Measurements from ENCODE around the gene PPP2R5D. TPM values are rescaled to one million over a fixed set of nuclear protein-coding genes. Genes with fewer than 3 reads are reported as not detected.
"Not testable (repeated sequence)": the region's sequence is repeated elsewhere in the genome, so short reads cannot be mapped to it uniquely, and the experiment has no call there.

PPP2R5D gene
- total and polyA plus RNA-seq, 4 donors = 19.0 to 26.8 (median 21.9) TPM

DNA sequence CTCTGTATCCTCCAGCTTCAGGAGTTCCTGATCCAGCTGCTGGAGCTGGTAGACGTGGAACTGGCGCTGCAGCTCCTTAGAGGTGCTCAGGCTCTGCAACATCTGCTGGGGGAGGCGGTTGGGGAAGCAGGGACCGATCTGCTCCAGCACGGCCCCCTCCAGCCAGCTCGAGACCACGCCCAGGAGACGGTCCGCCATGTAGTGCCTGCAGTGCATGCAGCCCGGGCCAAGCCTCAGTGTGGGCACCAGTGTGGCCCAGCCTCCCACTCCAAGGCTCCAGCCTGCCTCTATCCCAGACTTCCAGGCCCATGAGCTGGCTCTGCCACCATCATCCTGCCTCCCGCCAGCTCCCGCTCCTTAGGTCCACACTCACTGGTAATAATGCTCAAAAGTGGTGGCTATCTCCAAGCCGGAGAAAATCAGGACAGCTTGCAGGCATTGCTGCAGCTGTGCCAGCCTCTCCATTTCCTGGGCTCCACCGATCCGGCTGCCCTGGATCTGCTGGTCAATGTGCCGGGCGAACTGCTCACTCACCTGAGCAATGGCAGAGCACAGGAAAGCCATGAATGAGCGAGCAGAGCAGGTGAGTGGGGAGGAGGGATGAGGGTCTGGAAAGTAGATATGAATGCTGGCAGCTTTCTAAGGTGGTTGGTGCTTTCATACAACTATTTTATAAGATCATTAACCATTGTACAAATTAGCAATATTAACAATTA, 56.3 kb downstream of the PPP2R5D start:
- WGBS, 2 donors = 93 to 95% methylated on average over 18 of the region's 18 CpGs
- H3K36me3 ChIP-seq (ENCODE audit: control insufficient read depth in 4 of 4, insufficient read depth in 4 of 4, low read length in 4 of 4) = peaks cover 5 to 64% (median 43%) of the 10 kb centered on the region in 4 donors
- H3K9ac ChIP-seq (ENCODE audit: insufficient read depth in 1 of 2, low read length in 2 of 2) = no peak overlapping the region
- H3K9me3 ChIP-seq (ENCODE audit: control insufficient read depth in 4 of 4, insufficient read depth in 3 of 4, low read length in 3 of 4) = no peaks in the 10 kb centered on the region
- no peak overlapping the region for H3K27ac ChIP-seq (ENCODE audit: low read depth in 1 of 2, low read length in 1 of 2)
- H3K4me3 ChIP-seq = no peak overlapping the region
- TF ChIP-seq, protein P1, sequence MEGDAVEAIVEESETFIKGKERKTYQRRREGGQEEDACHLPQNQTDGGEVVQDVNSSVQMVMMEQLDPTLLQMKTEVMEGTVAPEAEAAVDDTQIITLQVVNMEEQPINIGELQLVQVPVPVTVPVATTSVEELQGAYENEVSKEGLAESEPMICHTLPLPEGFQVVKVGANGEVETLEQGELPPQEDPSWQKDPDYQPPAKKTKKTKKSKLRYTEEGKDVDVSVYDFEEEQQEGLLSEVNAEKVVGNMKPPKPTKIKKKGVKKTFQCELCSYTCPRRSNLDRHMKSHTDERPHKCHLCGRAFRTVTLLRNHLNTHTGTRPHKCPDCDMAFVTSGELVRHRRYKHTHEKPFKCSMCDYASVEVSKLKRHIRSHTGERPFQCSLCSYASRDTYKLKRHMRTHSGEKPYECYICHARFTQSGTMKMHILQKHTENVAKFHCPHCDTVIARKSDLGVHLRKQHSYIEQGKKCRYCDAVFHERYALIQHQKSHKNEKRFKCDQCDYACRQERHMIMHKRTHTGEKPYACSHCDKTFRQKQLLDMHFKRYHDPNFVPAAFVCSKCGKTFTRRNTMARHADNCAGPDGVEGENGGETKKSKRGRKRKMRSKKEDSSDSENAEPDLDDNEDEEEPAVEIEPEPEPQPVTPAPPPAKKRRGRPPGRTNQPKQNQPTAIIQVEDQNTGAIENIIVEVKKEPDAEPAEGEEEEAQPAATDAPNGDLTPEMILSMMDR (IDR thresholded peaks at IDR 0.05; ENCODE audit: control extremely low read depth, extremely low read depth) = no peak
- ATAC-seq (ENCODE audit: insufficient read depth, low FRiP score) = no peak
- DNase-seq = no peak
- H3K27me3 ChIP-seq (ENCODE audit: control insufficient read depth in 3 of 3, insufficient read depth in 3 of 3, low read length in 2 of 3) = no peaks in the 10 kb centered on the region
- H3K4me1 ChIP-seq (ENCODE audit: control insufficient read depth in 5 of 5, insufficient read depth in 5 of 5, low read length in 5 of 5) = no peaks in the 10 kb centered on the region

DNA sequence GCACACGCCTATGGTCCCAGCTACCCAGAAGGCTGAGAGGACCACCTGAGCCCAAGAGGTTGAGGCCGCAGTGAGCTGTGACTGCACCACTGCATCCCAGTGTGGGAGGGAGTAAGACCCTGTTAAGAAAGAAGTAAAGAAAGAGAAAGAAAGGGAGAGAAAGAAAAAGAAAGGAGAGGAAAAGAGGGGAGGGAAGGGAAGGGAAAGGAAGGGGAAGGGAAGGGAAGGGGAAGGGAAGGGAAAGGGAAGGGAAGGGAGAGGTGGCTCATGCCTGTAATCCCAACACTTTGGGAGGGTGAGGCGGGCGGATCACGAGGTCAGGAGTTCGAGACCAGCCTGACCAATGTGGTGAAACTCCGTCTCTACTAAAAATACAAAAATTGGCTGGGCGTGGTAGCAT, 57.1 kb downstream of the PPP2R5D start:
- peaks cover 5 to 65% (median 49%) of the 10 kb centered on the region in 4 donors for H3K36me3 ChIP-seq (ENCODE audit: control insufficient read depth in 4 of 4, insufficient read depth in 4 of 4, low read length in 4 of 4)
- 94 to 96% methylated on average over 8 of the region's 8 CpGs for WGBS, 2 donors

DNA sequence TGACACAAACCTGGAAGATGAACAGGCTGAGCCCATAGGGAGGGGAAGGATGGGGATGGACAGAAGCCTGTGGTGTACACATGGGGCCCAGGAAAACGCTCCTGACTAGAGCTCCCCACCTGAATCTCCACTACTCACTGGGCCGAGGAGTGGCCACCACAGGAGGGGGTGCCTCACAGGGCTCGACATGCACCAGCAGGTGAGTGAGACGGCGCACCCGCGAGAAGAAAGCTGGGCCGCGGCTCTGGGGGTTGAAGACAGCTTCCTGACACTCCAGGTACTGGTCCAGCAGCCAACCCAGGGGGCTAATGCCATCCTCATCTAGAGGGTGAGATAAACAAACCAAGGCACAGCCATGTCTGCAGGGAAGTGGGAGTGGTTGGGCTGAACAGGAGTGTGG, 58.9 kb downstream of the PPP2R5D start:
- TF ChIP-seq, protein P1 (IDR thresholded peaks at IDR 0.05; ENCODE audit: control extremely low read depth, extremely low read depth) = no peak
- Histone ChIP-seq H3K4me3 (no peak overlapping the region), H3K4me1 (ENCODE audit: control insufficient read depth in 5 of 5, insufficient read depth in 5 of 5, low read length in 5 of 5) (no peaks in the 10 kb centered on the region), H3K27ac (ENCODE audit: low read depth in 1 of 2, low read length in 1 of 2) (no peak overlapping the region), H3K9me3 (ENCODE audit: control insufficient read depth in 4 of 4, insufficient read depth in 3 of 4, low read length in 3 of 4) (no peaks in the 10 kb centered on the region), H3K27me3 (ENCODE audit: control insufficient read depth in 3 of 3, insufficient read depth in 3 of 3, low read length in 2 of 3) (no peaks in the 10 kb centered on the region), H3K36me3 (ENCODE audit: control insufficient read depth in 4 of 4, insufficient read depth in 4 of 4, low read length in 4 of 4) (peaks cover 1 to 62% (median 49%) of the 10 kb centered on the region in 4 donors), H3K9ac (ENCODE audit: insufficient read depth in 1 of 2, low read length in 2 of 2) (no peak overlapping the region)
- WGBS, 2 donors = 88 to 95% methylated on average over 9 of the region's 9 CpGs
- ATAC-seq (ENCODE audit: insufficient read depth, low FRiP score) (no peak), DNase-seq (no peak)

More for the DNA sequence above, 57.1 kb downstream of the PPP2R5D start:
- H3K9ac ChIP-seq (ENCODE audit: insufficient read depth in 1 of 2, low read length in 2 of 2); ATAC-seq (ENCODE audit: insufficient read depth, low FRiP score); H3K9me3 ChIP-seq (ENCODE audit: control insufficient read depth in 4 of 4, insufficient read depth in 3 of 4, low read length in 3 of 4); H3K27me3 ChIP-seq (ENCODE audit: control insufficient read depth in 3 of 3, insufficient read depth in 3 of 3, low read length in 2 of 3); DNase-seq; H3K4me3 ChIP-seq; H3K27ac ChIP-seq (ENCODE audit: low read depth in 1 of 2, low read length in 1 of 2); H3K4me1 ChIP-seq (ENCODE audit: control insufficient read depth in 5 of 5, insufficient read depth in 5 of 5, low read length in 5 of 5): not testable (repeated sequence)

DNA sequence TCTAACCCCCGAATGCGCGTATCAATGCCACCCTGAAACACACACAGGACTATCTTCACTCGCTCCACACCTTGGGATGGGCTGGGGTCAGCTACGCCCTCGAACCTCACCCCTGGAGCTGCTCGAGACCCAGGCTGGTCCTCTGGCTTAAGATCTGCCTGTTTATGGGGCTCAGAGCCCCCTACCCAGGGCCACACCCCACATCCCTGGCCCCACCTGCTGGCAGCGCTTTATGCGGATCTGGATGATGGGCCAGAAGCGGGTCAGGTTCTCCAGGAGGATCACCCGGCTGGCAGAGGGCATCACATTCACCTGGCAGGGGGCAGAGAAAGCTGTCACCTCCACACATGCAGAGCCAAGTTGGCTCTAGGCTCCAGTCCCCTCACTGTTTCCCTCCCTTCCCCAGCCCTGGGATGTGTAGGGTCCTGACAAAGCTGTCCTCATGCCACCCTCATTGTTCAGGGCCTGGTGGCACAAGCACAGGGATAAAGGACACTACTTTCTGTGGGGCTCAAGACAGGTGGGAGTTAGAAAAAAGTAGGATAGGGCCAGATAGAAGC, 61.1 kb downstream of the PPP2R5D start:
- ATAC-seq (ENCODE audit: insufficient read depth, low FRiP score) = no peak
- no peaks in the 10 kb centered on the region for H3K9me3 ChIP-seq (ENCODE audit: control insufficient read depth in 4 of 4, insufficient read depth in 3 of 4, low read length in 3 of 4)
- peaks cover 0 to 62% (median 51%) of the 10 kb centered on the region in 4 donors for H3K36me3 ChIP-seq (ENCODE audit: control insufficient read depth in 4 of 4, insufficient read depth in 4 of 4, low read length in 4 of 4)
- H3K27me3 ChIP-seq (ENCODE audit: control insufficient read depth in 3 of 3, insufficient read depth in 3 of 3, low read length in 2 of 3) = no peaks in the 10 kb centered on the region
- TF ChIP-seq, protein P1 (IDR thresholded peaks at IDR 0.05; ENCODE audit: control extremely low read depth, extremely low read depth) = no peak
- no peaks in the 10 kb centered on the region for H3K4me1 ChIP-seq (ENCODE audit: control insufficient read depth in 5 of 5, insufficient read depth in 5 of 5, low read length in 5 of 5)
- H3K27ac ChIP-seq (ENCODE audit: low read depth in 1 of 2, low read length in 1 of 2) = no peak overlapping the region
- no peak overlapping the region for H3K4me3 ChIP-seq
- 93 to 95% methylated on average over 11 of the region's 11 CpGs for WGBS, 2 donors
- no peak for DNase-seq
- H3K9ac ChIP-seq (ENCODE audit: insufficient read depth in 1 of 2, low read length in 2 of 2) = no peak overlapping the region

Data from lung (tissue), 12 donors.